GM19023 (cell line): ENCODE data around the gene PKMYT1.
"Not testable (repeated sequence)": the region's sequence is repeated elsewhere in the genome, so short reads cannot be mapped to it uniquely, and the experiment has no call there.

Source experiments
- ATAC-seq: cut with Tn5 transposase; IDR thresholded peaks from one replicate; pipeline ENCODE4 v1.9.1; 2021; ENCODE audit warnings: mild to moderate bottlenecking, moderate library complexity; ENCODE audit not compliant: unreplicated experiment

Gene PKMYT1

DNA sequence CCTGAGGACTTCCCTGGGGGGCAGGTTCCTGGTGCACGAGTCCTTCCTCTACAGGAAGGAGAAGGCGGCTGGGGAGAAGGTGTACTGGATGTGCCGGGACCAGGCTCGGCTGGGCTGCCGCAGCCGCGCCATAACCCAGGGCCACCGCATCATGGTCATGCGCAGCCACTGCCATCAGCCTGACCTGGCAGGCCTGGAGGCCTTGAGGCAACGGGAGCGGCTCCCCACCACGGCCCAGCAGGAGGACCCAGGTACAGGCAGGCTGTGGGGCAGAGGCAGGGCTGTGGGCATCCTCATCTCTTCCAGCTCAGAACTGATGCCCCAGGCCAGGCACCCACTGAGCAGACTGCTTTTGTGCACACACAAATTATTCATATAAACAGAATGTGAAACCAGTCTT is 42.0 kb downstream of the PKMYT1 start:
- no peak for ATAC-seq

DNA sequence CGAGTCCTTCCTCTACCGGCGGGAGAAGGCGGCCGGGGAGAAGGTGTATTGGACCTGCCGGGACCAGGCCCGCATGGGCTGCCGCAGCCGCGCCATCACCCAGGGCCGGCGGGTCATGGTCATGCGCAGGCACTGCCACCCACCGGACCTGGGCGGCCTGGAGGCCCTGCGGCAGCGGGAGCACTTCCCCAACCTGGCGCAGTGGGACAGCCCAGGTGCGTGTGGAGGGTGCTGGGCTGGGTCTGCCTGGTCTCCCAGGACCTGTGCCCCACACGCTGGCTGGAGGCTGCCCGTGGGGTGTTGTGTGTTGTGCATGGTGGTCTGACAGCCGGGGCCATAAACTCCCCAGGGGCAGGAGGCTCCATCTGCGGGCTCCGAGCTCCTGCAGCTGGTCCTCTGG is 43.1 kb downstream of the PKMYT1 start:
- ATAC-seq: no peak

DNA sequence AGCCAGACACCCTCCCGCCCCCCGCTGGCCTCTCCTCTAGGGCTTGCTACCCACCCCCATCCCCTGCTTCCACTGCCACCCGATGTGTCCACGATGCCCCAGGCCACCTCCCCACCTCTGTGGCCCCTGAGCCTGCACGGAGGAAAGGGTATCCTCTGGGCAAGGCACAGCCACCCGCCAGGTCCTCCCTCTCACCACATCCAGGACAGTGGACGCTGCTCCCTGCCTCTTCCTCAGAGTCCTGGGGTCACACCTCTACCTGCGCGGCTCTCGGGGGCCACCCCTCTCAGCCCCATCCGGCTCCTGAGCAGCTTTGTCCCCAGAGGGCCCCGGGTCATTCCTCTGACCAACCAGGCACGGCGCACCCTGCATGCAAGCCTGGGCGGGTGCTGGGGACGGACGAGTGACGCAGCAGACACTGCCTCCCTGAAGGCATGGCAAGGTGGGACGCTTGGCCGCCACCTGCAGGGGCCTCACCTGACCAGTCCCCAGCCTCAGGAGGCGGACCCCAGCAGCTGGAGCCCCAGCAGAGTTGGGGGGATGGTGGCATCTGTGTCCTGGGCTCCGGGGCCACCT is 43.7 kb downstream of the PKMYT1 start:
- ATAC-seq: no peak

DNA sequence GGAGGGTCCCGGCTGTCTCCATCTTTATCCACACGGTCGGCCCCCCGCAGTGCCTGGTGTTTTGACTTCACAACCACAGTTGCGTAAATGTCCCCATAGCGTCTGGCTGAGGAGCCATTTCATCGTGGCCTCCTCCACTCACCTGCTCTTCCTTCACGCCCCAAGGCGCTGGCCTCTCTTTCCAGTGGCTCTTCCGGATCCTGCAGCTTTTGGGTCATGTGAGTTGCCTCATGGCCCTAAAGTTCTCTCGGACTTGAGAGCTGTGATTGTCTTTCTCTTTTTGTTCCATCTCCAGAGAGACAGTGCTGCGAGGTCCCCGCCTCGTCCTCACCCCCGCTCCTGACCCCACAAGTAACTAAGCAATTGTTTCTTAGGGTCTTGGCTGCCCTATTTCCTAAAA is 45.8 kb downstream of the PKMYT1 start:
- ATAC-seq: no peak

DNA sequence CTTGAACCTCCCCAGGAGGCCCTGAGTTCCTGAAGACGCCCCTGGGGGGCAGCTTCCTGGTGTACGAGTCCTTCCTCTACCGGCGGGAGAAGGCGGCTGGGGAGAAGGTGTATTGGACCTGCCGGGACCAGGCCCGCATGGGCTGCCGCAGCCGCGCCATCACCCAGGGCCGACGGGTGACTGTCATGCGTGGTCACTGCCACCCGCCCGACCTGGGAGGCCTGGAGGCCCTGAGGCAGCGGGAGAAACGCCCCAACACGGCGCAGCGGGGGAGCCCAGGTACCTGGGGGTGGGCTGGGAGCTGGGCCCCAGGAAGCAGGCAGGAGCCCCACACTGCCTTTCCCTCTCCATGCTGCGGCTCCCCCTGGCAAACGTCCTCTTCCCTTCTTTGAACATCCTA is 46.5 kb downstream of the PKMYT1 start:
- ATAC-seq: no peak

DNA sequence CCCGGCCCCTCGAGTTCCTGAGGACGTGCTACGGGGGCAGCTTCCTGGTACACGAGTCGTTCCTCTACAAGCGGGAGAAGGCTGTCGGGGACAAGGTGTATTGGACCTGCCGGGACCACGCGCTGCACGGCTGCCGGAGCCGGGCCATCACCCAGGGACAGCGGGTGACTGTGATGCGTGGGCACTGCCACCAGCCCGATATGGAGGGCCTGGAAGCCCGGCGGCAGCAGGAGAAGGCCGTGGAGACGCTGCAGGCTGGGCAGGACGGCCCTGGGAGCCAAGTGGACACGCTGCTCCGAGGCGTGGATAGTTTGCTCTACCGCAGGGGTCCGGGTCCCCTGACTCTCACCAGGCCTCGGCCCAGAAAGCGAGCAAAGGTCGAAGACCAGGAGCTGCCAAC is 47.1 kb downstream of the PKMYT1 start:
- ATAC-seq: no peak

DNA sequence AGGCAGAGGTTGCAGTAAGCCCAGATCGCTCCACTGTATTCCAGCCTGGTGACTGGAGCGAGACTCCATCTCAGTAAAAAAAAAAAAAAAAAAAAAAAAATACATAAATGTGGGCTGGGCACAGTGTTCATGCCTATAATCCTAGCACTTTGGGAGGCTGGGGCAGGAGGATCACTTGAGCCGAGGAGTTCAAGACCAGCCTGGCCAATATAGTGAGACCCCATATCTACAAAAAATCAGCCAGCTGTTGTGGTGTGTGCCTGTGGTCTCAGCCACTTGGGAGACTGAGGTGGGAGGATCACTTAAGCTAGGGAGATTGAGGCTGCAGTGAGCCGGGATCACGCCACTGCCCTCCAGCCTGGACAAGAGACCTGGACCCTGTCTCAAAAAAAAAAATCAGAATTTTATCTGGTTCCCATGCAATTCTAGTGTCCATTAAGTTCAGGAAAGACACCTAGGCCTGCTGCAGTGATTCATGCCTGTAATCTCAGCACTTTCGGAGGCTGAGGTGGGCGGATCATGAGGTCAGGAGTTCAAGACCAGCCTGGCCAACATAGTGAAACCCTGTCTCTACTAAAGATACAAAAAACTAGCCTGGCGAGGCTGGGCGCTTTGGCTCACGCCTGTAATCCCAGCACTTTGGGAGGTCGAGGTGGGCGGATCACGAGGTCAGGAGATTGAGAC is 48.9 kb downstream of the PKMYT1 start:
- not testable (repeated sequence) for ATAC-seq

DNA sequence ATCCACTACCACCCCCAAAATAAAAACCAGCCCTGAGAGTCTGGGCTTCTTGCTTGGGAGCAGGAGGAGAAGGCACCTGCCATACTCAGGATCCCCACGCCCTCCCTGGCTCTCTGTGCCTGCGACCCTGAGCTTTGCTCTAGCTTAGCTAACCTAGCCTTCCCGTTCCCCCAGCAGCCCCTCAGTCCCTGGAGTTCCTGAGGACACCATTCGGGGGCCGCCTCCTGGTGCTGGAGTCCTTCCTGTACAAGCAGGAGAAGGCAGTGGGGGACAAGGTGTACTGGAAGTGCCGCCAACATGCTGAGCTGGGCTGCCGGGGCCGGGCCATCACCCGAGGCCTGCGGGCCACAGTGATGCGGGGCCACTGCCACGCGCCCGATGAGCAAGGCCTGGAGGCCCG is 50.0 kb downstream of the PKMYT1 start:
- ATAC-seq: no peak

DNA sequence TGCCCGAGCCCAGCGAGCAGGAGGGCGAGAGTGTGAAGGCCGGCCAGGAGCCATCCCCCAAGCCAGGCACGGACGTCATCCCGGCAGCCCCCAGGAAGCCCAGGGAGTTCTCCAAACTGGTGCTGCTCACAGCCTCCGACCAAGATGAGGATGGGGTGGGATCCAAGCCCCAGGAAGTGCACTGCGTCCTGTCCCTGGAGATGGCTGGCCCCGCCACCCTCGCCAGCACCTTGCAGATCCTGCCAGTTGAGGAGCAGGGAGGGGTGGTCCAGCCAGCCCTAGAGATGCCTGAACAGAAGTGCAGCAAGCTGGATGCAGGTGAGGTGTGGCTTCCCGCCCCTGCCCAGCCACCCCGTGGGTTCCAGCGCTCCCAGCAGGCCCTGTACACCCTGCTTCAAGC is 50.6 kb downstream of the PKMYT1 start:
- no peak for ATAC-seq

DNA sequence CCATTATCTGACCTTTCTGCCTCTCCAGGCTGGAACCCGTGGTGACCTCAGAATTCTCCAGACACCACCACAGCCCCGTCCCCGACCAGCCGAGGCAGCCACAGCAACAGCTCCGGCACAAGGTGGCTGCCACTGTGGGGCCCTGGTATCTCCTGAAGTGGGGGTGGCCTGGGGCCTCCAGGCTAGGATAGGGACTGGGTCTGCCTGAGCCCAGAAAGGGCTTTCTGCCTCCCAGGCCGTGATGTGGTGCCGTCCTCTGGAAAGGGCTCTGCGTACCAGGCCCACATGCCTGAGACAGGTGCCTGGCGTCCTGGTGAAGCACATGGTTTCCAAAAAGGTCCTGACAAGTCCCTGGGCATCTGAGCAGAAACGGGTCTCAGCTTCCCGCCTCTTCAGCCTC is 51.5 kb downstream of the PKMYT1 start:
- ATAC-seq: no peak

DNA sequence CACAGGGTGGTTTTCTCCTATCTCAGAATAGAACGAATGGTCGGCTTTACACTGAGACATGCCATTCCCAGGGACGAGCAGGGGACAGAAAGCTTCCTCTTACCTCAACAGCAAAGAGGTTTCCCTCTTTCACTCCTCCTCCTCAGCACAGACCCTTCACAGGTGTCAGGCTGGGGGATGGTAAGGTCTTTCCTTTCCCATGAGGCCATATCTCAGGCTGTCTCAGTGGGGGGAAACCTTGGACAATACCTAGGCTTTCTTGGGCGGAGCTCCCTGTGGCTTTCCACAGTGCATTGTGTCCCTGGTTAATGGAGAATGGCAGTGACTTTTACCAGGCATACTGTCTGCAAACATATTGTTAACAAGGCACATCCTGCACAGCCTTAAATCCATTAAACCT is 52.1 kb downstream of the PKMYT1 start:
- ATAC-seq: not testable (repeated sequence)

DNA sequence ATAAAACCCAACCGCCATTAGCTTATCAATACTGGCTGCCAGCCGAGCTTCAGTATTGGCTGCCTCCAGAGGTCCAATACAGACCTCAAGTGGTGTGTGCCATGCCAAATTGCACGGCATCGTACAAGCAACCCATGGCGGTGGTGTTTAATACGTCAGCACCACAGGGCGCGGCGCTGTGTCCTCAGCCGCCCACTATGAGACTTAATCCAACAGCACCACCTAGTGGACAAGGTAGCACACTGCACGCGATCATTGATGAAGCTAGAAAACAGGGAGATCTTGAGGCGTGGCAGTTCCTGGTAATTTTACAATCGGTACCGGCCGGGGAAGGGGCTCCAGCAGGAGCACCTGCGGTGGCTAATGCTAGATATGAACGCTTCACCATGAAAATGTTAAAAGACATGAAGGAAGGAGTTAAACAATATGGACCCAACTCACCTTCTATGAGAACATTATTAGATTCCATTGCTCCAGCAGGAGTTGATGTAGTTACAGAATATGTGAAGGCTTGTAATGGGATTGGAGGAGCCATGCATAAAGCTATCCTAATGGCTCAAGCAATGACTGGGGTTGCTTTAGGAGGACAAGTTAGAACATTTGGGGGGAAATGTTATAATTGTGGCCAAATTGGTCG is 53.1 kb downstream of the PKMYT1 start:
- ATAC-seq: no peak

DNA sequence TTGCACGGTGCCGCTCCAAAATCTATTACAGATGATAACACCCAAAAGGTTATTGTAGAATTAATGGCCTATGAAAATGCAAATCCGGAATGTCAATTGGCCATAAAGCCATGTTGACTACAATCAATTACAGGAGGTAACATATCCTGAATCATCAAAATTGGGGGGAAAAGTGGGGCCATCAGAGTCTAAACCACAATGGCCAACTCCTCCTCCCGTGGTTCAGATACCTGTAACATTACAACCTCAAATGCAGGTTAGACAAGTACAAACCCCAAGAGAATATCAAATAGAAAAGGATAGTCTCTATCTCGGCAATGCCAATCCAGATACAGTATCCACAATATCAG is 53.6 kb downstream of the PKMYT1 start:
- no peak for ATAC-seq

DNA sequence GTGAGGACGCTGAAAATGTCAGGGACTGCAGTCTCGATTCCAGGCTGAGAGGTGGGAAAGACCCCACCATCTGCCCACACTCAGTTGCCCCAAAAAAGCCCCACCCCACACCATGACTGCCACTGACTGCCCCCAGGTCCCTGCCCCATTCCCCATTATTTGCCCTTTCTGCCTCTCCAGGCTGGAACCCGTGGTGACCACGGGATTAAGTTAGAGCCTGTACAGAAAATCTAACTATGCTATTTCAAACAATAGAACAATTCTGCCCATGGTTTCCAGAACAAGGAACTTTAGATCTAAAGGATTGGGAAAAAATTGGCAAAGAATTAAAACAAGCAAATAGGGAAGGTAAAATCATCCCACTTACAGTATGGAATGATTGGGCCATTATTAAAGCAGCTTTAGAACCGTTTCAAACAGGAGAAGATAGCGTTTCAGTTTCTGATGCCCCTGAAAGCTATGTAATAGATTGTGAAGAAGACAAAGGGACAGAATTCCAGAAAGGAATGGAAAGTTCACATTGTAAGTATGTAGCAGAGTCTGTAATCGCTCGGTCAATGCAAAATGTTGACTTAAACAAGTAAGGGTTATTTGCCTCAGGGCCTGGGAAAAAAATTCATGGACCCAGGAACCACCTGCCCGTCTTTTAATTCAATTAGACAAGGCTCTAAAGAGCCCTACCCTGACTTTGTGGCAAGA is 54.1 kb downstream of the PKMYT1 start:
- no peak for ATAC-seq

DNA sequence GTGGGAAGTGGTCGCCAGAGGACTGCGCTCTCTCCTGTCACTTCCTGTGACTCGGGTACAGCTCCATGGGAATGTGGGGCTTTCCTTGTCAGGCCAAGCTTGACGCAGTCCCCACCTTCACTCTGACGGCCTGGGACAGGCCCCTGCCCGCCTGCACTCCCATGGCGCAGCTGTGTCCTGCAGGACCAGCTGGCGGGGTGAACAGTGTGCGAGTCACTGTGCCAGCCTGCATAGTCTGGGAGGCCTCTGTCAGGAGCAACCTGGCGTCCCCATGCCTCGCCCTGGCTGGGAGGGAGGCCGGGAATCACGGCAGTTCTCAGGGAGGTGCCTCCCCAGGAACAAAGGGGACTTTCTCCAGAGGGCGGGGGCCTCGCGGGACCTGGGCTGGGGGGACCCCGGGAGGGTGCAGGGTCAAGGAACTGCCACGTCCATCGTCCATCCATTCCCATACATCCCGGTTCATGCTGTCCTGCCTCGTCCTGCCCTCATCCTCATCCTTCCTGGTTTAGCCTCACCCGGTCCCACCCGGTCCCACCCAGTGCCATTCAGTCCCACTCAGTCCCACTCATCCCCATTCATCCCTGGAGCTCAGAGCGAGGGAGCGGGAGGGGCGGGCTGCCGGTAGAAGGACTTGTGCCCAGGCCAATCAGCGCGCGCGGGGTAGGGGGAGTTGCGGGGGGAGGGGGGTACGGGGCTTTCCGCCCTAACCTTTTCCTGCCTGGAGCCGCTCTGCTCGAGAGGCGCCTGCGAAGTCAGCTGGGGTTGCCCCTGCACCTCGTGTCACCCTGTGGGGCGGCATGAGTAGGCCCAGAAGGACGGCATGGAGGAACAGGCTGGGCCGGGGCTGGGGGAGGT is 55.1 kb downstream of the PKMYT1 start:
- no peak for ATAC-seq

DNA sequence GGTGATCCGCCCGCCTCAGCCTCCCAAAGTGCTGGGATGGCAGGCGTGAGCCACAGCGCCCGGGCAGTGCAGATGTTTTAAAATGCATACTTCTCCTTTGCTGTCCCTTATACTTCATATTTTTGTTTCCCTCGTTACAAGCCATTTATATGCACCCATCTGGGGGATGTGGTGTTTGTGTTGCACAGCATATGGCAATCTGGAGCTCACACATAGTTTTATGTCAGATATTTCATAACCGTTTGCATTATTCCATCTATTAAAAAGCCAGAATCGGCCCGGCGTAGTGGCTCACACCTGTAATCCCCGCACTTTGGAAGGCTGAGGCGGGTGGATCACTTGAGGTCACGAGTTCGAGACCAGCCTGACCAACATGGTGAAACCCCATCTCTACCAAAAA is 56.8 kb downstream of the PKMYT1 start:
- no peak for ATAC-seq
